Fibroblast of lung (primary cell): ENCODE data around the gene ACP2.
"Not testable (repeated sequence)": the region's sequence is repeated elsewhere in the genome, so short reads cannot be mapped to it uniquely, and the experiment has no call there.

ENCODE experiments used
- EZH2 ChIP-seq: IDR thresholded peaks from 2 replicates; pipeline ENCODE4 v1.5.1; 2012; ENCODE audit warnings: low read length, control low read depth, mild to moderate bottlenecking; ENCODE audit errors: missing control alignments
- TF ChIP-seq, protein P1 (sequence below), 2 donors: IDR thresholded peaks in 1 of 2; conservative IDR thresholded peaks in 1 of 2; 1 replicate in 1 of 2; 2 replicates in 1 of 2; pipeline ENCODE4 v1.5.1; 2011 to 2012; ENCODE audit warnings: low read length in 2 of 2, control low read depth in 1 of 2, inconsistent platforms in 1 of 2, low read depth in 1 of 2, mild to moderate bottlenecking in 1 of 2

DNA sequence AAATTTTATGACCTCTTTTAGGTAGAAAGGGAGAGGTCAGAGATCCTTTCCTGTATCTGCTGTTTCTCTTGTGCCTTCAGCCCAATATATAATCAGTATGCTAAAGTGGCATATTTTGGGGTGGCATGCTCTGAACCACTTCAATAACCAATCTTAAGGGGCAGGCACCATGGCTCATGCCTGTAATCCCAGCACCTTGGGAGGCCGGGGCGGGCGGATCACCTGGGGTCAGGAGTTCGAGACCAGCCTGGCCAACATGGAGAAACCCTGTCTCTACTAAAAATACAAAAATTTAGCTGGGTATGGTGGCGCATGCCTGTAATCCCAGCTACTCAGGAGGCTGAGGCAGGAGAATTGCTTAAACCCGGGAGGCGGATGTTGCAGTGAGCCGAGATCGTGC, 50.5 kb downstream of the ACP2 start:
- TF ChIP-seq, protein P1, sequence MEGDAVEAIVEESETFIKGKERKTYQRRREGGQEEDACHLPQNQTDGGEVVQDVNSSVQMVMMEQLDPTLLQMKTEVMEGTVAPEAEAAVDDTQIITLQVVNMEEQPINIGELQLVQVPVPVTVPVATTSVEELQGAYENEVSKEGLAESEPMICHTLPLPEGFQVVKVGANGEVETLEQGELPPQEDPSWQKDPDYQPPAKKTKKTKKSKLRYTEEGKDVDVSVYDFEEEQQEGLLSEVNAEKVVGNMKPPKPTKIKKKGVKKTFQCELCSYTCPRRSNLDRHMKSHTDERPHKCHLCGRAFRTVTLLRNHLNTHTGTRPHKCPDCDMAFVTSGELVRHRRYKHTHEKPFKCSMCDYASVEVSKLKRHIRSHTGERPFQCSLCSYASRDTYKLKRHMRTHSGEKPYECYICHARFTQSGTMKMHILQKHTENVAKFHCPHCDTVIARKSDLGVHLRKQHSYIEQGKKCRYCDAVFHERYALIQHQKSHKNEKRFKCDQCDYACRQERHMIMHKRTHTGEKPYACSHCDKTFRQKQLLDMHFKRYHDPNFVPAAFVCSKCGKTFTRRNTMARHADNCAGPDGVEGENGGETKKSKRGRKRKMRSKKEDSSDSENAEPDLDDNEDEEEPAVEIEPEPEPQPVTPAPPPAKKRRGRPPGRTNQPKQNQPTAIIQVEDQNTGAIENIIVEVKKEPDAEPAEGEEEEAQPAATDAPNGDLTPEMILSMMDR (conservative IDR thresholded peaks at IDR 0.05 in 1 of 2, IDR thresholded peaks at IDR 0.05 in 1 of 2; ENCODE audit: low read depth in 1 of 2, low read length in 2 of 2) = not testable (repeated sequence)
- TF ChIP-seq EZH2 = not testable (repeated sequence)
